Lung (tissue), 12 donors: ENCODE measurements around the gene PCIF1. TPM values are rescaled to one million over a fixed set of nuclear protein-coding genes. Genes with fewer than 3 reads are reported as not detected.

ENCODE experiments used
- ATAC-seq: fragments of 200-7000 bp; cut with Tn5 transposase; one replicate; pipeline ENCODE4 v1.9.1; 2020; ENCODE audit warnings: moderate number of reproducible peaks; ENCODE audit not compliant: insufficient read depth, low FRiP score
- DNase-seq, 3 donors: peaks; one replicate each; pipeline ENCODE4 v3.0.0-alpha.2; 2013 to 2017
- H3K27ac ChIP-seq, 2 donors: one replicate each; pipeline ENCODE4 v1.5.1; 2013; ENCODE audit warnings: mild to moderate bottlenecking in 2 of 2, moderate library complexity in 2 of 2, control low read depth in 1 of 2, inconsistent platforms in 1 of 2, low read depth in 1 of 2, low read length in 1 of 2
- H3K27me3 ChIP-seq, 3 donors: one replicate each; pipeline ENCODE4 v1.5.1; 2013; ENCODE audit warnings: low read length in 2 of 3; ENCODE audit not compliant: control insufficient read depth in 3 of 3, insufficient read depth in 3 of 3
- H3K36me3 ChIP-seq, 4 donors: one replicate each; pipeline ENCODE4 v1.5.1; 2013; ENCODE audit warnings: low read length in 4 of 4, mild to moderate bottlenecking in 1 of 4, moderate library complexity in 1 of 4; ENCODE audit not compliant: control insufficient read depth in 4 of 4, insufficient read depth in 4 of 4
- H3K4me1 ChIP-seq, 5 donors: one replicate each; pipeline ENCODE4 v1.5.1; 2013; ENCODE audit warnings: low read length in 5 of 5, mild to moderate bottlenecking in 2 of 5, moderate library complexity in 1 of 5; ENCODE audit not compliant: control insufficient read depth in 5 of 5, insufficient read depth in 5 of 5
- H3K4me3 ChIP-seq: one replicate; pipeline ENCODE4 v1.5.1; 2013; ENCODE audit warnings: mild to moderate bottlenecking, control low read depth, moderate library complexity
- H3K9ac ChIP-seq, 2 donors: one replicate each; pipeline ENCODE4 v1.5.1; 2013; ENCODE audit warnings: low read length in 2 of 2, control low read depth in 1 of 2; ENCODE audit not compliant: insufficient read depth in 1 of 2
- H3K9me3 ChIP-seq, 4 donors: one replicate each; pipeline ENCODE4 v1.5.1; 2013; ENCODE audit warnings: low read length in 3 of 4, mild to moderate bottlenecking in 1 of 4, moderate library complexity in 1 of 4; ENCODE audit not compliant: control insufficient read depth in 4 of 4, insufficient read depth in 3 of 4
- CTCF ChIP-seq: IDR thresholded peaks from 2 replicates; pipeline ENCODE4 v1.5.1; 2012; ENCODE audit warnings: mild to moderate bottlenecking; ENCODE audit errors: control extremely low read depth, extremely low read depth
- whole genome bisulfite sequencing, 2 donors: extraction: QIAGEN DNeasy Blood & Tissue Kit; methylation state at CpG; one replicate each; pipeline ENCODE4 v1.1.7; 2013; 5-methylcytosine and 5-hydroxymethylcytosine counted together
- polyA plus RNA-seq, 2 donors: library from polyadenylated mRNA; stranded (reverse); fragments of 200-250 nt; gene quantifications; one replicate each; pipeline ENCODE4 v1.2.1, GENCODE V29; 2013
- total RNA-seq, 2 donors: library from RNA; depleted of rRNA in 1 of 2; stranded (reverse); fragments of >200 nt in 1 of 2; gene quantifications; one replicate each; pipeline ENCODE4 v1.2.1, GENCODE V29; 2014 to 2021
- donor health status: control.
- donor health status: control.
- donor health status: Bipolar disorder and iron deficiency.
- donor health status: healthy.
- donor health status: DM: yes; HTN: yes; CAD: no.

Gene PCIF1
- total and polyA plus RNA-seq, 4 donors, result 27.7 to 48.1 (median 32.0) TPM

- Histone ChIP-seq H3K9me3 (no peaks in the 10 kb centered on the region), H3K36me3 (peaks cover 0 to 12% (median under 1%) of the 10 kb centered on the region in 4 donors), H3K4me1 (peaks cover 0 to 12% (median 4%) of the 10 kb centered on the region in 5 donors), H3K9ac (no peak overlapping the region), H3K4me3 (no peak overlapping the region), H3K27ac (no peak overlapping the region), H3K27me3 (no peaks in the 10 kb centered on the region)
- 95 to 96% methylated on average over 2 of the region's 2 CpGs for WGBS, 2 donors
- ATAC-seq (no peak), DNase-seq (no peak)
- no peak for TF ChIP-seq CTCF
Measured at GRCh38 chr20:45908084-45908483, 26.4 kb upstream of the PCIF1 start.

GRCh38 chr20:45909336-45909808, 25.1 kb upstream of the PCIF1 start:
- H3K4me3 ChIP-seq, result no peak overlapping the region

GRCh38 chr20:45909817-45910669, 24.4 kb upstream of the PCIF1 start:
- WGBS, 2 donors, result 76% methylated on average over 21 to 22 of the region's 22 CpGs
- Histone ChIP-seq H3K4me1 (peaks cover 0 to 12% (median 4%) of the 10 kb centered on the region in 5 donors), H3K27ac (no peak overlapping the region), H3K36me3 (peaks cover 0 to 5% (median under 1%) of the 10 kb centered on the region in 4 donors), H3K9ac (no peak overlapping the region), H3K27me3 (no peaks in the 10 kb centered on the region), H3K4me3 (no peak overlapping the region), H3K9me3 (no peaks in the 10 kb centered on the region)
- TF ChIP-seq CTCF, result no peak
- ATAC-seq, result no peak
- no peak for DNase-seq

More at GRCh38 chr20:45909336-45909808, 25.1 kb upstream of the PCIF1 start:
- Histone ChIP-seq H3K27me3 (no peaks in the 10 kb centered on the region), H3K9me3 (no peaks in the 10 kb centered on the region), H3K36me3 (peaks cover 0 to 9% (median under 1%) of the 10 kb centered on the region in 4 donors), H3K4me1 (peaks cover 0 to 12% (median 4%) of the 10 kb centered on the region in 5 donors), H3K27ac (no peak overlapping the region), H3K9ac (no peak overlapping the region)
- no peak for TF ChIP-seq CTCF
- DNase-seq (no peak), ATAC-seq (no peak)
- 85 to 89% methylated on average over 12 of the region's 12 CpGs for WGBS, 2 donors
